K562 (cell line): ENCODE data around the gene ZNF275. TPM values are rescaled to one million over a fixed set of nuclear protein-coding genes. Genes with fewer than 3 reads are reported as not detected.

Experiments used
- ATAC-seq: fragments of 200-7000 bp; cut with Tn5 transposase; 3 replicates; pipeline ENCODE4 v1.9.1; 2020; ENCODE audit warnings: moderate library complexity
- BruUV-seq: library from RNA; stranded (reverse); fragments of 400-500 nt; replicated peaks from 2 replicates; lab custom pipeline; 2021; lab: Mats Ljungman, UMichigan
- CTCF ChIA-PET: fragments of 300-600 bp; formaldehyde crosslinking; extraction: SDS; loops from one replicate; lab custom pipeline; 2021; ENCODE audit warnings: low intra/inter-chr PET ratio; lab: Yijun Ruan, JAX
- POLR2A ChIA-PET: fragments of 300-600, 350-650 bp; sonication (Branson Sonifier 250); formaldehyde crosslinking; extraction: SDS; loops from one replicate; lab custom pipeline; 2021; ENCODE audit warnings: antibody characterized with exemption, inconsistent platforms; lab: Yijun Ruan, JAX
- DNase-seq, 4 experiments: peaks; one replicate each; pipeline versions ENCODE4 v3.0.0 to v3.0.0-alpha.2; 2011 to 2018; ENCODE audit warnings: low spot score in 3 of 4, mixed read lengths in 3 of 4; ENCODE audit errors: extremely low read depth in 1 of 4
- FAIRE-seq: peaks from 2 replicates; lab custom pipeline; 2011; peaks lifted over from hg19 to GRCh38; lab: Jason Lieb, UNC
- H2AFZ ChIP-seq: 2 replicates; pipeline ENCODE4 v1.6.0; 2011; ENCODE audit warnings: low read depth, low read length, control low read depth, inconsistent platforms
- H3K27ac ChIP-seq: fragments of 200-600 bp; 3 replicates; pipeline ENCODE4 v1.8.0; 2011; ENCODE audit warnings: low read depth, mild to moderate bottlenecking, control low read depth, inconsistent platforms, low read length, moderate library complexity, mixed read lengths; ENCODE audit errors: extremely low read depth
- H3K27me3 ChIP-seq, 2 experiments: fragments of 300-600 bp in 1 of 2; 2 replicates in 1 of 2; 3 replicates in 1 of 2; pipeline versions ENCODE4 v1.6.0 to v1.8.0; 2011; ENCODE audit warnings: inconsistent platforms in 2 of 2, low read length in 2 of 2, mild to moderate bottlenecking in 1 of 2, mixed read lengths in 1 of 2, moderate library complexity in 1 of 2; ENCODE audit not compliant: control insufficient read depth in 2 of 2, insufficient read depth in 2 of 2
- H3K36me3 ChIP-seq: fragments of 300-600 bp; 3 replicates; pipeline ENCODE4 v1.8.0; 2011; ENCODE audit warnings: mild to moderate bottlenecking, low read length, inconsistent platforms; ENCODE audit not compliant: control insufficient read depth, insufficient read depth
- H3K4me1 ChIP-seq, 2 experiments: fragments of 200-600 bp in 1 of 2; replicated peaks in 1 of 2; 2 replicates in 1 of 2; 3 replicates in 1 of 2; pipeline versions ENCODE4 v1.5.1 to v1.8.0; 2011; ENCODE audit warnings: inconsistent platforms in 2 of 2, low read length in 2 of 2, mild to moderate bottlenecking in 1 of 2, mixed read lengths in 1 of 2, moderate library complexity in 1 of 2; ENCODE audit not compliant: control insufficient read depth in 2 of 2, insufficient read depth in 2 of 2
- H3K4me2 ChIP-seq: 2 replicates; pipeline ENCODE4 v1.6.1; 2011; ENCODE audit warnings: low read length, control low read depth, inconsistent platforms, mixed read lengths; ENCODE audit not compliant: insufficient read depth
- H3K4me3 ChIP-seq: fragments of 200-600 bp; sonication (generic), shearing (Covaris generic); 2 replicates; pipeline ENCODE4 v1.5.1; 2016; ENCODE audit warnings: control low read depth, inconsistent platforms
- H3K79me2 ChIP-seq: fragments of 200-600 bp; 3 replicates; pipeline ENCODE4 v1.8.0; 2011; ENCODE audit warnings: low read length, inconsistent platforms; ENCODE audit not compliant: control insufficient read depth, insufficient read depth
- H3K9ac ChIP-seq, 2 experiments: 2 replicates each; pipeline versions ENCODE4 v1.6.0 to v1.6.1; 2011; ENCODE audit warnings: low read depth in 2 of 2, low read length in 2 of 2, control low read depth in 1 of 2, inconsistent platforms in 1 of 2, mild to moderate bottlenecking in 1 of 2, mixed read lengths in 1 of 2; ENCODE audit not compliant: insufficient read depth in 1 of 2
- H3K9me1 ChIP-seq: one replicate; pipeline ENCODE4 v1.6.0; 2011; ENCODE audit warnings: inconsistent platforms, mild to moderate bottlenecking, low read length, moderate library complexity; ENCODE audit not compliant: control insufficient read depth, insufficient read depth
- H3K9me3 ChIP-seq: replicated peaks from 2 replicates; pipeline ENCODE4 v1.5.1; 2011; ENCODE audit warnings: low read depth, low read length, inconsistent platforms; ENCODE audit not compliant: control insufficient read depth, insufficient read depth
- H4K20me1 ChIP-seq: replicated peaks from 2 replicates; pipeline ENCODE4 v1.6.1; 2011; ENCODE audit warnings: low read length, inconsistent platforms, mixed read lengths; ENCODE audit not compliant: control insufficient read depth, insufficient read depth
- HMGN3 ChIP-seq: IDR thresholded peaks from 2 replicates; pipeline ENCODE4 v1.6.1; 2011; ENCODE audit warnings: borderline replicate concordance, low read depth, mild to moderate bottlenecking, mixed read lengths, low read length; ENCODE audit not compliant: insufficient read length; ENCODE audit errors: extremely low read depth
- ILF3 ChIP-seq: fragments of 450-650 bp; IDR thresholded peaks from 2 replicates; pipeline ENCODE4 v1.6.1; 2018; ENCODE audit warnings: antibody characterized with exemption, mild to moderate bottlenecking, moderate library complexity, borderline replicate concordance
- KAT2B ChIP-seq: IDR thresholded peaks from one replicate; pipeline ENCODE4 v1.6.1; 2012; ENCODE audit warnings: low read depth, mild to moderate bottlenecking, control low read depth, inconsistent platforms, low read length, moderate library complexity
- KDM5B ChIP-seq: fragments of 200-600 bp; sonication (generic); IDR thresholded peaks from 2 replicates; pipeline ENCODE4 v1.6.1; 2012; ENCODE audit warnings: low read depth, mild to moderate bottlenecking, moderate library complexity, low read length, control low read depth, inconsistent platforms; ENCODE audit not compliant: insufficient replicate concordance
- KLF16 ChIP-seq: IDR thresholded peaks from 2 replicates; pipeline ENCODE4 v1.6.1; 2016; ENCODE audit warnings: antibody characterized with exemption
- NCOA1 ChIP-seq: fragments of 450-650 bp; IDR thresholded peaks from 2 replicates; pipeline ENCODE4 v1.6.1; 2016; ENCODE audit warnings: low read depth
- TBL1XR1 ChIP-seq, 2 experiments: IDR thresholded peaks; 2 replicates each; pipeline ENCODE4 v1.6.1; 2012; ENCODE audit warnings: improper control_type of control experiment in 2 of 2, low read length in 2 of 2, mild to moderate bottlenecking in 1 of 2
- ZNF318 ChIP-seq, 2 experiments: fragments of 450-650 bp; IDR thresholded peaks; 2 replicates each; pipeline ENCODE4 v1.6.1; 2016; ENCODE audit warnings: mild to moderate bottlenecking in 2 of 2, borderline replicate concordance in 1 of 2, low read depth in 1 of 2, moderate library complexity in 1 of 2
- ZNF655 ChIP-seq: fragments of 250-450 bp; sonication (Bioruptor Pico); IDR thresholded peaks from 2 replicates; pipeline ENCODE4 v1.5.0; 2021
- ZNF707 ChIP-seq: fragments of 250-450 bp; sonication (Bioruptor Pico); conservative IDR thresholded peaks from 2 replicates; pipeline ENCODE4 v1.8.0; 2022; ENCODE audit warnings: inconsistent platforms, mild to moderate bottlenecking, moderate library complexity
- WGBS: fragments of 100-300 bp; shearing (Covaris generic); methylation state at CpG from one replicate; pipeline ENCODE4 v1.1.6; 2016; ENCODE audit warnings: low coverage, mixed read lengths; ENCODE audit not compliant: insufficient coverage; ENCODE audit errors: missing lambda C conversion rate; 5-methylcytosine and 5-hydroxymethylcytosine counted together
- in situ Hi-C: fragments of 300-500 bp; cut with MboI; formaldehyde crosslinking; loops from 4 replicates; pipeline ENCODE4 v1.15.0; 2018; ENCODE audit warnings: inconsistent platforms, mixed read lengths
- intact Hi-C: fragments of 100-400 bp; cut with micrococcal nuclease; formaldehyde crosslinking; loops from 2 replicates; pipeline ENCODE4 v1.14.2; 2022
- polyA plus RNA-seq, 8 experiments: library from polyadenylated mRNA; depleted of rRNA in 4 of 8; stranded (reverse) in 5 of 8; unstranded in 3 of 8; fragments of >200 nt; fragmentation: Nextera tagmentation in 2 of 8; fragmentation: Illumina TruSeq in 1 of 8; extraction: Ambion mirVana in 2 of 8; extraction: Trizol in 1 of 8; gene quantifications; 2 replicates each; pipeline versions ENCODE4 v1.2.1 to v1.2.3, GENCODE V29; 2011 to 2014; ENCODE audit warnings: inconsistent platforms in 1 of 8, missing spikeins in 1 of 8
- total RNA-seq, 7 experiments: library from RNA; depleted of rRNA in 6 of 7; stranded (reverse); fragments of >200 nt in 6 of 7; fragmentation: Illumina TruSeq in 2 of 7; extraction: Trizol in 2 of 7; gene quantifications; 2 replicates each; pipeline versions ENCODE4 v1.2.1 to v1.2.3, GENCODE V29; 2011 to 2021; ENCODE audit warnings: low replicate concordance in 1 of 7
- TF ChIP-seq, protein P1 (sequence below): fragments of 250-450 bp; sonication (Bioruptor Pico); IDR thresholded peaks from 2 replicates; pipeline ENCODE4 v1.8.0; 2022; ENCODE audit warnings: moderate library complexity, mild to moderate bottlenecking, inconsistent platforms

Gene ZNF275
- total and polyA plus RNA-seq, 9 of the 15 experiments (the other 6 are each of a cell fraction or from before 2014, with no cell fraction given), result 2.1 to 19.1 (median 12.0) TPM

DNA sequence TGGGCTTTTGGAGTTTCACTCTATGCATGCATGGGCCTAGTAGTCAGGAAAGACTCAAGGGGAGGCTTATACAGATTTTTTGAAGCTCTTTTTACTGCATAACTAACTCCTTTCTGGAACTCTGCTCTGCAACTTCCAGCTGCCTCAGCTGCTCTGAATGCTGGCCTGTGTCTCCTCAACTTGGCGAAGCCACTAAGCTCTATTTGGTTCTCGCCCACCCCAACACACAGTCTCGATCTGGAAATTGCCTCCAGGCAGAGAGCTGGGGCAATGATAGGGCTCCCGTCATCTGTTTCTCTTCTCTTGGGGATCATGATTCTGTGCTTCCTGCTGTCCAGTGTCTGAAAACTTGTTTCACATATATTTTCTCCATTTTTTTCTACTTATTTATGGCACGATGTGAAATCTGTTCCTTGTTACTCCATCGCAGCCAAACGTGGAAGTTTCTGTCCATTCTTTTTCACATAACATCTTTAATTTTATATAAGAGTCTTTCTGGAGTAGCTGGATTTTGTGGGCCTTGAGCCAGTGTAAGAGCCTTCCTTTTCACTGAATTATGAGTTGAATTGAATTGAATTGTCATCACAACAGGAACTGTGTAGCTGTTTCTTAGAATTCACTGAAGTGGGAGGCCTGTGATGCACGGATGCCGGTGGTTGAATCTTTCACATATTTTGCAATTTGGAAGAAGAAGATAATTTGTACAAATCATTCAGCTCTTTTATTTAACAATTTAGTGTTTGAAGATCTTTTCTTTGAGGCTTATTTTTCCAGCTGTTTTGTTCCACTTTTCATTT, 9.0 kb downstream of the ZNF275 start:
- Histone ChIP-seq H3K79me2 (peaks cover 57% of the 10 kb centered on the region), H3K27ac (no peak overlapping the region), H3K9me3 (no peaks in the 10 kb centered on the region; the same call in 1 of the 2 replicates), H3K4me1 (peaks cover 18 to 27% of the 10 kb centered on the region in 2 experiments), H3K27me3 (no peaks in the 10 kb centered on the region), H3K4me3 (no peak overlapping the region), H3K36me3 (peaks cover 85% of the 10 kb centered on the region; the same call in 2 of the 3 replicates), H4K20me1 (0 out of 2 replicates have a peak, but pooled peaks cover 3% of the 10 kb centered on the region), H3K9ac (no peak overlapping the region), H2AFZ (no peak overlapping the region), H3K9me1 (no peaks in the 10 kb centered on the region), H3K4me2 (no peak overlapping the region)
- no TSS peak for BruUV-seq
- 83% methylated on average over 9 of the region's 9 CpGs for WGBS
- FAIRE-seq (no peak), ATAC-seq (no peak), DNase-seq (no peak)
- in situ Hi-C loops, result no loop called here
- POLR2A ChIA-PET, result interaction anchor here (2.2 kb wide), 1 partner anchor 9 kb away, joined by 7 read pairs; no protein-coding TSS in a partner anchor
- CTCF ChIA-PET, result no interaction called here
- intact Hi-C loops, result no loop called here
- no peak for TF ChIP-seq ZNF655
- TF ChIP-seq, protein P1, sequence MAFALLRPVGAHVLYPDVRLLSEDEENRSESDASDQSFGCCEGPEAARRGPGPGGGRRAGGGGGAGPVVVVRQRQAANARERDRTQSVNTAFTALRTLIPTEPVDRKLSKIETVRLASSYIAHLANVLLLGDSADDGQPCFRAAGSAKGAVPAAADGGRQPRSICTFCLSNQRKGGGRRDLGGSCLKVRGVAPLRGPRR, result no peak
- no peak for TF ChIP-seq ILF3
- TF ChIP-seq TBL1XR1 (IDR thresholded peaks at IDR 0.05; ENCODE audit: low read length in 2 of 2), result no peak
- no peak for TF ChIP-seq KLF16
- TF ChIP-seq ZNF318 (IDR thresholded peaks at IDR 0.05; ENCODE audit: borderline replicate concordance in 1 of 2, low read depth in 1 of 2), result no peak
- TF ChIP-seq KAT2B, result no peak
- no peak for TF ChIP-seq KDM5B
- no peak for TF ChIP-seq HMGN3
- TF ChIP-seq NCOA1, result no peak
- no peak for TF ChIP-seq ZNF707 (CRISPR knock-in tag)
